HG02885 (cell line): ENCODE data around the gene HTT.
"Not testable (repeated sequence)": the region's sequence is repeated elsewhere in the genome, so short reads cannot be mapped to it uniquely, and the experiment has no call there.

Experiments used
- ATAC-seq: cut with Tn5 transposase; IDR thresholded peaks from one replicate; pipeline ENCODE4 v1.9.1; 2021; ENCODE audit warnings: mild to moderate bottlenecking; ENCODE audit not compliant: unreplicated experiment, poor library complexity

Gene HTT

DNA sequence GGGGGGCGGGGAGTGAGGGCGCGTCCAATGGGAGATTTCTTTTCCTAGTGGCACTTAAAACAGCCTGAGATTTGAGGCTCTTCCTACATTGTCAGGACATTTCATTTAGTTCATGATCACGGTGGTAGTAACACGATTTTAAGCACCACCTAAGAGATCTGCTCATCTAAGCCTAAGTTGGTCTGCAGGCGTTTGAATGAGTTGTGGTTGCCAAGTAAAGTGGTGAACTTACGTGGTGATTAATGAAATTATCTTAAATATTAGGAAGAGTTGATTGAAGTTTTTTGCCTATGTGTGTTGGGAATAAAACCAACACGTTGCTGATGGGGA, 1.1 kb downstream of the HTT start:
- no peak for ATAC-seq

DNA sequence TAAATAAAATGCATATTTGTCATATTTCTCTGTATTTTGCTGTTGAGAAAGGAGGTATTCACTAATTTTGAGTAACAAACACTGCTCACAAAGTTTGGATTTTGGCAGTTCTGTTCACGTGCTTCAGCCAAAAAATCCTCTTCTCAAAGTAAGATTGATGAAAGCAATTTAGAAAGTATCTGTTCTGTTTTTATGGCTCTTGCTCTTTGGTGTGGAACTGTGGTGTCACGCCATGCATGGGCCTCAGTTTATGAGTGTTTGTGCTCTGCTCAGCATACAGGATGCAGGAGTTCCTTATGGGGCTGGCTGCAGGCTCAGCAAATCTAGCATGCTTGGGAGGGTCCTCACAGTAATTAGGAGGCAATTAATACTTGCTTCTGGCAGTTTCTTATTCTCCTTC, 3.3 kb downstream of the HTT start:
- peak; percentile 33 for ATAC-seq

DNA sequence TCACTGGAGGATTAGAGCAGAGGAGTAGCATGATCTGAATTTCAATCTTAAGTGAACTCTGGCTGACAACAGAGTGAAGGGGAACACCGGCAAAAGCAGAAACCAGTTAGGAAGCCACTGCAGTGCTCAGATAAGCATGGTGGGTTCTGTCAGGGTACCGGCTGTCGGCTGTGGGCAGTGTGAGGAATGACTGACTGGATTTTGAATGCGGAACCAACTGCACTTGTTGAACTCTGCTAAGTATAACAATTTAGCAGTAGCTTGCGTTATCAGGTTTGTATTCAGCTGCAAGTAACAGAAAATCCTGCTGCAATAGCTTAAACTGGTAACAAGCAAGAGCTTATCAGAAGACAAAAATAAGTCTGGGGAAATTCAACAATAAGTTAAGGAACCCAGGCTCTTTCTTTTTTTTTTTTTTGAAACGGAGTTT, 5.2 kb downstream of the HTT start:
- no peak for ATAC-seq

DNA sequence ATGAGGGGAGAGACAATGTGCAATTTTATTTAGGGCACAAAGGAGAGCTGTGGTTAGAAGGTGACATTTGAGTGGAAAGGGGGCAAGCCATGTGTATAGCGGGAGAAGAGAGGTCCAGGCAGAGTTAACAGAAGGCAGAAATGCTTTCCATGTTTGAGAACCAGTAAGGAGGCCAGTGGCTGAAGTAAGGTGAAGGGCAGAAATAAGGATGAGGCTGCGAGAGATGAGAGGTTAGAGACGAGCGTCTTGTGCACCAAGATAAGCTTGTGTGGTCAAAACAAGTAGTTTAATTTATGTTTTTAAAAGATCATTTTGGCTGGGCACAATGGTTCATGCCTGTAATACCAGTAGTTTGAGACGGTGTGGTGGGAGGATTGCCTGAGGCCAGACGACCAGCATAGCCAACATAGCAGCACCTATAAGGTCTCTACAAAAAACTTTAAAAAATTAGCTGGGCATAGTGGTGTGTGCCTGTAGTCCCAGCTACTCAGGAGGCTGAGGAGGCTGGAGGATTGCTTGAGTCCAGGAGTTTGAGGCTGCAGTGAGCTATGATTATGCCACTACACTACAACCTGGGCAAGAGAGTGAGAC, 8.5 kb downstream of the HTT start:
- no peak for ATAC-seq

DNA sequence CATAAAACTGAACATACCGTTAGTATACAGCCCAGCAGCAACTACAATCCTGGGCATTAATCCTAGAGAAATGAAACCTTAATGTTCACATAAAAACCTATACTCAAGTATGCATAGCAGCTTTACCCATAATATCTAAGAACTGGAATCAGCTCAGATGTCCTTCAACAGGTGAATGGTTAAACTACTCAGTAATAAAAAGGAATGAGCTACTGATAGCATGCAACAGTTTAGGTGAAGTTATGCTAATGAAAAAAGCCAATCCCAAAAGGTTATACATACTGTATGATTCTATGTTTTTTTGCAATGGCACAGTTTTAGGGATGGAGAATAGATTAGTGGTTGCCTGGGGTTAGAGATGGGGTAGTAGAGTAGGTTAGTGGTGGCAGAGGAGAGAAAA, 9.3 kb downstream of the HTT start:
- no peak for ATAC-seq

DNA sequence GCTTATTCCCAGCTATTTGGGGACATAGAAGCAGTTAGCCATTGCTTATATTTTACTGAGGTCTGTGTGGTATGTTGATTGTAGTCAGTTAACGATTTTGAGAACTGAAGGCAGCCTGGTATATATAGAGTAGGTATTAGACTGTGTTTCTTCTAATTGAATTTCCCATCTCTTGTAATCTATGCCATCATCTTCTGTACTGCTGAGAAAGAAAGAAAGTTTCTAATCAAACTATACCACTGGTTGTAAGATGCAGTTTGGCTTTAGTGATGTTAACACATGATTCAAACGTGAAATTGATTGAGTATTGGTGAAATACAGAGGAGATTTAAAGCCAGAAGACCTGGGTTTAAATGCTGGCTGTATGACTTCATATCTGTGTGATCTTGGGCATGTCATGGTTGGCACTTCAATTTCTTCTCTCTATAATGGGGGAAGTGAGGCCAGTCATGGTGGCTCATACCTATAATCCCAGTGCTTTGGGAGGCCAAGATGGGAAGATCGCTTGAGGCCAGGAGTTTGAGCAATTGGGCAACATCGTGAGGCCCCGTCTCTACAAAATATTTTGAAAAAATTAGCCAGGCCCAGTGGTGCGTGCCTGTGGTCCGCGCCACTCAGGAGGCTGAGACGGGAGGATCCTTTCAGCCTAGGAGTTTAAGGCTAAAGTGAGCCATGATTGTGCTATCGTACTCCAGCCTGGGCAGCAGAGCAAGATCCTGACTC, 11.6 kb downstream of the HTT start:
- no peak for ATAC-seq

DNA sequence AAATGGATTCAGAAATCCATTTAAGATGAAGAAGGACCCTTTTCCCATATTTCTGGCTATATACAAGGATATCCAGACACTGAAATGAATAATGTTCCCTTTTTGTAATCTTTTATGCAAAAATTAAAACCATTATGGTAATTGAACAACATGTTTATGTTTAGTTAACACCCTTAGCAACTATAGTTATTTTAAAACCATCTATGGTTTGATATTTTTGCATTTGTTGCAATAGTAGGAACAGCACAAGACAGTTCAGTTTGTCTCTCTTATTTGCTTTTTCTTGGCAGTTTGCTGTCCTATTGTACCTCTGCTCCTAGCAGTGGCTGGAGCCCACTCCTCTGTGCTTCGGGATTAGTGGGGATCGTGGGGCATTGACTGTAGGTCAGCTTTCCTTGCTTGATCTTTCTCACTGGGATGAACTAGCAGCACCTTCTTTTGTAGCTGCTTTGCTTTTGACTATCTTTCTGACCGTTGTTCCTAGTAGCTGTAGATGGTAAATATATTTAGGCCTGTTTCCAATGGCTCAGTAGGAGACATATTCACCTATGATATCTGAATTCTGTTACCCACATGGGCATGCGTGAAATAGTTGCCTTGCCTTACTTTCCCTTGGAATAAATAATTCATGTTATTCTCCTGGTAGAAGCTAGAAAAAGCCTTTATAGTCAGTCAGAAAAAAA, 12.8 kb downstream of the HTT start:
- ATAC-seq = no peak

DNA sequence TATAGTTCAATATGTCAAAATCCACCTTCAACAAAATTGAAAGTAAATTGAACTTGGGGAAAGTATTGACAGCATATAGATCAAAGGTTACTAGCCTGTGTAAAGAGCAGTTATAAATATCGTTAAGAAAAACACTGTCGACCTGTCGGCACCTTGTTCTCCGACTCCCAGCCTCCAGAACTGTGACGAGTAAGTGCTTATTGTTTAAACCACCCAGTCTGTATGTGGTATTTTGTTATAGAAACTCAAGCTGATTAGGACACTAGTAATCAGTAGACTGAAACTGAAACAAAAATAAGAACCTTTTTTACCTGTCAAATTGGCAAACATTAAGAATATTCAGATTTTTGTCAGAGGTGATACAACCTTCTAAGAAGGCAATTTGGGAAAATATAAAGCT, 17.0 kb downstream of the HTT start:
- no peak for ATAC-seq

DNA sequence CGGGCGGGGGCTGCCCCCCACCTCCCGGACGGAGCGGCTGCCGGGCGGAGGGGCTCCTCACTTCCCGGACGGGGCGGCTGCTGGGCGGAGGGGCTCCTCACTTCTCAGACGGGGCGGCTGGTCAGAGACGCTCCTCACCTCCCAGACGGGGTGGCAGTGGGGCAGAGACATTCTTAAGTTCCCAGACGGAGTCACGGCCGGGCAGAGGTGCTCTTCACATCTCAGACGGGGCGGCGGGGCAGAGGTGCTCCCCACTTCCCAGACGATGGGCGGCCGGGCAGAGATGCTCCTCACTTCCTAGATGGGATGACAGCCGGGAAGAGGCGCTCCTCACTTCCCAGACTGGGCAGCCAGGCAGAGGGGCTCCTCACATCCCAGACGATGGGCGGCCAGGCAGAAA, 20.2 kb downstream of the HTT start:
- not testable (repeated sequence) for ATAC-seq

DNA sequence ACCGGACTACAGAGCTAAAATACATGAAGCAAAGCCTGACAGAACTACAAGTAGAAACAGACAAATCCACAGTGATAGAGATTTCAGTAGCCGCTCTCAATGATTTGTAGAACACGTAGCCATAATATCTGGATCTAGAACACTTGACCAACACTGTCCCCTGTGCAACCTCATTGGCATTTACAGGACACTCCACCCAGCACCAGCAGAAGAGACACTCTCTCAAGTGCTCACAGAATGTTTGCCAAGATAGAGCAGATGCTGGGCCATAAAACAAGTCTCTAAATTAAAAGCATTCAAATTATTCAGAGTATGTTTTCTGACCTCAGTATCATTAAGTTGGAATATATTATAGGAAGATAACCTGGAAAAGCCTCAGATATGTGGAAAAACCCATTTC, 21.7 kb downstream of the HTT start:
- ATAC-seq = no peak

DNA sequence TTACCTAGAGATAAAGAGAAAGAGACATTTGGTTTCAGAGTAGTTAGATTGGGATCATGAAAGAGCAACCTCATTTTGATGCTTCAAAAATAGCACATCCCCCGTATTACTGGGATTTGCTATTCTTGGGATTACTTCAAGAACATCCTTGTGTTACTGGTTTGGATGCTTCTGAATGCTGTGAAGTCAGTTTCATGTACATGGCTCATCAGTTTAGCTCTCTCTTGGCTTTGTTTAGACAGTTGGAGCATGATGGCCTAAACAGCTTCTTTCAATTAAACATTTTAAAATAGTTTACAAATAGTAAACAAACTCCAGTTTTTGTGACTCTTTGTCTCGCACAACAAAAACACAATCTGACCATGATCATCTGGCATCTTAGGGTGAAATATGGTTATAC, 23.9 kb downstream of the HTT start:
- ATAC-seq = no peak

DNA sequence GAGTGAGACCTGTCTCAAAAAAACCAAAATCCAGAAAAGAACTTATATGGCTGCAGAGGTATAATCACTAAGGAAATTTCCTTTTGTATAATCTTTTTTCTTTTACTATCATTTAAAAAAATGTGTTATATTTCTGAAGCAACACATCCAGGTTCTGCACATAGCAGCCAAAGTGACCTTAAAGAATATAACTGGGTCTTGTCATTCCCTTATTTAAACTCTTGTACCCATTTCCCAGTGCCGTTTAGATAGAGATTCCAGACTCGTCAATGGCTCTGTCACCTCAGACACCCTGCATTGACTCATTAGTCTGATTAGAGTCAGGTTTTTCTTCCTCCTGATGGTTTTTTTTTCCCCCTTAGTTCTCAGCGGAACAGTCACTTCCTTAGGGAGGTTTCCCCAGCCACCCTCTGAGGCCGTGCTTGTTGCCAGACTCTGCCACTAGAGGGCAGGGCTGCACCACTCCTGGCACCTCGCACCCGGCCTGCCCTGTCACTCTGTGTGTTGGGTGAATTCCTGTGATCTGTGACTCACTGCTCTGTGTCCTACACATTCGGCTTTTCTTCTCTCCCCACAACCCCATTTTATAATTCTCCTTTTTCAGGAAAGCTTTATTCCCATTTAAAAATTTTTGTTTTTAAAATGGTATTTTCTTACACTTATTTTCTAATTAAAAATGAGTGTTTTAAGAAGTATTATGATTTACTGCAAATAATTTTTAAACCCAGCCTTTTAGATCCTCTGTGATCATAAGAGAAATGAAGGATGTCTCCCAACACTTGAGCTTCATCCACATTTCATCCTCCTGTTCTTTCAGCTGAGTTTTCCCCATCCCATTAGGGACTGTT, 32.1 kb downstream of the HTT start:
- peak; percentile 95 for ATAC-seq

DNA sequence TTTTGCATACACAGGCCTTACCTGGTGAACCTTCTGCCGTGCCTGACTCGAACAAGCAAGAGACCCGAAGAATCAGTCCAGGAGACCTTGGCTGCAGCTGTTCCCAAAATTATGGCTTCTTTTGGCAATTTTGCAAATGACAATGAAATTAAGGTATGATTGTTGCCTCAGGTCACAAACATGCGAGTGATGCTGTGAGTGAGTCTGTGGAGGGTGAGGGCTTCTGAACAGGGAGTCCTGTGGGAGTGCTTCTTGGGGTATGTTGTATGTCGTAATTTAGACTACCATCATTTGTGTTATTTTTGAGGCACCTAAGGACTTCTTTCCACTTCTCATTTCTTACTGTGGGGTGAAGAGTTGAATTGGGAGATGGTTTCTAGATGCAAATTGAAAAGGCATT, 32.8 kb downstream of the HTT start:
- no peak for ATAC-seq

DNA sequence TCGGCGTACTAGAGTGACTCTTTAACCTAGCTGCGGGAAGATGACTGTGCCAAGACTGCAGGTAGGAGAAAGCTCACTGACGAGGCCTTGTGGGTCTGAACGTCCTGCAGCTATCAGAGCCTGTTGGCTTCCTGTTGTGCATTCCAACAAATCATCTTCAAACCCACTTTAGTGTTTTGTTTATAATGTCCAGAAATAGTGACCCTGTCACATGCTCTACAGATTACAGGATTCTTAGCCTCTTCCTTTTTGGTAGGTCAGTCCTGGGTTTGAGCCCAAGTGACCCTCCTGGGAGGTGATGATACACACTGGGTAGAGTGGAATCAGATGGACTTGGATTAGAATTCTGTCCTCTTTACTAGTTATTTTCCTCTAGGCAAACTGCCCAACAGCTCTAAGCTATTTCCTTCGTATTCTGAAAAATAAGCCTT, 33.2 kb downstream of the HTT start:
- ATAC-seq = no peak

DNA sequence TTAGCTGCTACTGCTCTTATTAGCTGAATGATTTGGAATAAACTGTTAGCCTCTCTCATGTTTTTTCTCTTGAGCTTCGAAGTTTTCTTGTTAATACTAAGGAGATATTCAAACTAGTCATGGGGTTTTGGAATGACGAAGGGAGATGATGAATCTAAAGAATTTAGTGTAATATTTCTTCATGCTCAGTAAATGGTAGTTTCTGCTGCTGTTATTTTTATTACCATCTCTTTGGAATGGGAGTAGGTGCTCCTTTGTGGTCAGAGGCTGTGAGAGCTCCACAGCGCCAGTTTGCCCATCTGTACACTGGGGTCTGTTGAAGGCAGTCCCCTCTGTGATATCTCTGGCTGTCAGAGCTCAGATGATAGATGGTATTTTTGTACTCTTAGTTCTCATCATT, 33.7 kb downstream of the HTT start:
- ATAC-seq = no peak

DNA sequence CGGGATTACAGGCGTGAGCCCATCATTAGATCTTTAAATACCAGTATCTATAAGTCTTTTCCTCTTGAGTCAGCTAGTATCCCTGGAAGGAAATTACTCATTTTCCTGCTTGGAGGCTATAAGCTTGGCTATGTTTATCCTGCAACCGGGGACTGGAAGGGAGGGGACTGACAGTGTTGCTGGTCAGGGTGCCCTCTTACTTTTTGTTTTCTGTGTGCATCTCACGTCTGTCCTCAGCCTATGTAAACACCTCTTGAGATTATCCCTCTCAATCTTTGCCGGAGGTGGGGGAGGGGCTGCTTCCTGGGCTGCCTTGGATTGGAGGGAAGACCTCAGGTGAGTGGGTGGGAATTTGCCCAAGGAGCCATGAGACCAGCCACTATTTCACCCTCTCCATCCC, 37.0 kb downstream of the HTT start:
- no peak for ATAC-seq

DNA sequence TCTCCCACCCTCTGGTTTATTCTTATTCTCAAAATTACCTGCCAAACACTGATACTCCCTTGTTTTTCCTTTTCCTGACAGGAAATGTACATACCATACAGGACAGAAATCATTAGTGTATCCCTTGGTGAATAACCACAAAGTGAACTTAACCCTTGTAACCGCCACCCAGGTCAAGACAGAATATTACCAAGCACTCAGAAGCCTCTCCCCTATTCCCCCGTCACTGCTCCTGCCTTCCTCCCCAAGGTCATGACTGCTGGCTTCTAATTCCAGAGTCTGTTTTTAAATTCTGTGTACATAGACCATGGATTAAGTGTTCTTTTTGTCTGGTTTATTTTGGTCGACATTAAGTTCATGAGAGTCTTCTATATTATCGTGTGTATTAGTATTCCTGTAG, 37.7 kb downstream of the HTT start:
- ATAC-seq = no peak

DNA sequence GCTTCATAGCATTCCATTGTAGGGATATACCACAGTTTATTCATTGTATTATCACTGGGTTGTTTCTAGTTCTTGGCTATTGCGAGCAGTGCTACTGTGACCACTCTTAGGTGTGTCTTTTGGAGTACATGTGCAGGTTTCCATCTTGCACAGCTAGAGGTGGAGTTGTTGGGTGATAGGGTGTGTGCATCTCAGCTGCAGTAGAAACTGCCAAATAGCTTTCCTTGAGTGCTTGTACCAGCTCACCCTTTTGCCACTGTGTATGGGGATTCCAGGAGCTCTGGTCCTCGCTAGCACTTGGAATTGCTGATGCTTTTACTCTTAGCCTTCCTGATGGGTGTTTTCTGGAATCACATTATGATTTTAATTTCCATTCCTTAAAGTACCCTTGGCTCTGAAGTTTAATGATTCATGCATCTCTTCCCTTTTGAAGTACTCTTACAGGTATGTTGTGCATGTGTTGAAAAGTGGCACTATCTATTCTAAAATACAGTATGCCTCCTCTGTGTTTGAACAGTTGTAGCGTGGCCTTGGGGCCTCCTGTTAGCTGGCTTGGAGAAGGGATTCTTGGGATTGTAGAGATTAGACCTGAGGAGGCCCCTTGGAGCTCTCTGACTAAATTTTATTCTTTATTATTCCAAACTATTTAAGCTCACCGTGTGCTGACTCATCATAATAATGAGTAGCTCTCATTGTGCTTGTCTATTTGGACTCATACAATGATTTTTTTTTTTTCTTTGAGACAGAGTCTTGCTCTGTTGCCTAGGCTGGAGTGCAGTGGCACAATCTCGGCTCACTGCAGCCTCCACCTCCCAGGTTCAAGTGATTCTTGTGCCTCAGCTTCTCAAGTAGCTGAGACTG, 38.4 kb downstream of the HTT start:
- ATAC-seq = no peak

DNA sequence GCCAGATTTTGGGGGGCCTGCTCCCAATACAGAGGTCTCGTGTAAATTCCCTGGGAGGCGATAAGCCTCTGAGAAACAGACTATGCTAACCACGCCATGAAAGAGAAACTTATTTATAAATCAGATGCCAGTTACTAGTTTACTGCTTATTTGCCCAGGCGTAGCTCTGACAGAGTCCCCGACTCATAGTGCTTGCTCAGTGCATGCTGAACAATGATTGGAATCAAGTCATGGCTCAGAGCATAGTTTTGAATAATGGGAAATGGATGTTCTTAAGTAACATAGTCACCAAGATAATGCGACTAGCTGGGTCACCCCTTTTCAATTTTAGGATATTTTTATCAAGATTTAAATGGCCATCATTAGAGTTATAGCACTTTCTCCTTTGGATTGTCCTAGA, 39.9 kb downstream of the HTT start:
- no peak for ATAC-seq

DNA sequence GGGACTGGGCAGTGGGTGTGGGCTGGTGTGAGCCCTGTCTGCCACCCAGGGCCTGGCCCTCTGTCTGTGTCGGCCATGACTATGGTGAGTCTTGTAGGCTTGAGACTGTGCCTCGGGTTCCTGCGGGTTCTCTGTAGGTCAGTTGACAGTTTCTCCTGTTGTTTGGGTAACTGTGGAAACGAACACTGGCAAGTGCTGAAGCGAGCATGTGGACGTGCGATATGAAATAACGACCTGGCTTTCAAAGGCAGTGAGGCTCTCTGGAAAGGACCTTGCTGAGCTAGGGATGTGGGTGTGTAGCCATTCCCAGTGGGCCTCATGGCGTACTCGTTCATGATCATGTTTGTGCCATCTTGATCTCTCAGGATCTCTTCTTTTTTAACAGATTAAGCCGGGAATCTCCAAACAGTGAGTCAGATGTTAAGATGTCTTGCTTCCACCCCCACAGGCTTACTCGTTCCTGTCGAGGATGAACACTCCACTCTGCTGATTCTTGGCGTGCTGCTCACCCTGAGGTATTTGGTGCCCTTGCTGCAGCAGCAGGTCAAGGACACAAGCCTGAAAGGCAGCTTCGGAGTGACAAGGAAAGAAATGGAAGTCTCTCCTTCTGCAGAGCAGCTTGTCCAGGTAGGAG, 41.3 kb downstream of the HTT start:
- ATAC-seq = no peak
